Esophagus muscularis mucosa (tissue), 4 donors: ENCODE data around the gene HCK. TPM values are rescaled to one million over a fixed set of nuclear protein-coding genes. Genes with fewer than 3 reads are reported as not detected.

Experiments
- DNase-seq: peaks from one replicate; pipeline ENCODE4 v3.0.0-alpha.2; 2017; ENCODE audit errors: extremely low spot score
- H3K27ac ChIP-seq, 4 donors: fragments of 200-600 bp; sonication (generic); replicated peaks in 1 of 4; 1 replicate in 3 of 4; 2 replicates in 1 of 4; pipeline ENCODE4 v1.5.1; 2016 to 2019; ENCODE audit warnings: mild to moderate bottlenecking in 1 of 4
- H3K27me3 ChIP-seq, 4 donors: fragments of 200-600 bp; sonication (generic); one replicate each; pipeline versions ENCODE4 v1.5.1 to v1.6.0; 2016 to 2019
- H3K36me3 ChIP-seq, 4 donors: fragments of 200-600 bp; sonication (generic); one replicate each; pipeline ENCODE4 v1.5.1; 2016 to 2019
- H3K4me1 ChIP-seq, 4 donors: fragments of 200-600 bp; sonication (generic); one replicate each; pipeline ENCODE4 v1.5.1; 2016 to 2019
- H3K4me3 ChIP-seq, 4 donors: fragments of 200-600 bp; sonication (generic); 1 replicate in 2 of 4; 2 replicates in 2 of 4; pipeline ENCODE4 v1.5.1; 2016 to 2019; ENCODE audit warnings: mild to moderate bottlenecking in 4 of 4, moderate library complexity in 1 of 4
- H3K9me3 ChIP-seq, 4 donors: fragments of 200-600 bp; sonication (generic); 1 replicate in 3 of 4; 2 replicates in 1 of 4; pipeline ENCODE4 v1.5.1; 2016 to 2019
- EP300 ChIP-seq: sonication (generic); formaldehyde crosslinking; IDR thresholded peaks from one replicate; pipeline ENCODE4 v1.6.1; 2017; ENCODE audit warnings: antibody characterized with exemption
- POLR2A ChIP-seq: fragments of 450-650 bp; IDR thresholded peaks from one replicate; pipeline ENCODE4 v1.6.1; 2017; ENCODE audit warnings: antibody characterized with exemption, moderate library complexity, mild to moderate bottlenecking, low read depth
- POLR2AphosphoS5 ChIP-seq, 2 donors: sonication (generic); formaldehyde crosslinking; IDR thresholded peaks; one replicate each; pipeline ENCODE4 v1.6.1; 2017; ENCODE audit warnings: antibody characterized with exemption in 2 of 2
- WGBS: methylation state at CpG from one replicate; pipeline ENCODE4 v1.1.5; 2018; 5-methylcytosine and 5-hydroxymethylcytosine counted together
- intact Hi-C: fragments of 100-400 bp; cut with DNase I; formaldehyde crosslinking; loops from one replicate; pipeline ENCODE4 v1.15.1; 2023
- total RNA-seq, 4 donors: library from RNA; depleted of rRNA; stranded (reverse); fragments of >200 nt; gene quantifications; one replicate each; pipeline versions ENCODE4 v1.1.0 to v1.2.1, GENCODE V29; 2016
- TF ChIP-seq, protein P1 (sequence below), 3 experiments: fragments of 200-600 bp in 2 of 3; fragments of 450-650 bp in 1 of 3; sonication (generic) in 2 of 3; IDR thresholded peaks; one replicate each; pipeline ENCODE4 v1.5.1; 2017 to 2019; ENCODE audit warnings: antibody characterized with exemption in 3 of 3, mild to moderate bottlenecking in 2 of 3, moderate library complexity in 1 of 3

HCK gene
- 10 to 100 TPM in 2 of 4 donors, 1 to 10 TPM in 2; 7.8 to 36.6 (median 11.4) TPM for total RNA-seq

DNA sequence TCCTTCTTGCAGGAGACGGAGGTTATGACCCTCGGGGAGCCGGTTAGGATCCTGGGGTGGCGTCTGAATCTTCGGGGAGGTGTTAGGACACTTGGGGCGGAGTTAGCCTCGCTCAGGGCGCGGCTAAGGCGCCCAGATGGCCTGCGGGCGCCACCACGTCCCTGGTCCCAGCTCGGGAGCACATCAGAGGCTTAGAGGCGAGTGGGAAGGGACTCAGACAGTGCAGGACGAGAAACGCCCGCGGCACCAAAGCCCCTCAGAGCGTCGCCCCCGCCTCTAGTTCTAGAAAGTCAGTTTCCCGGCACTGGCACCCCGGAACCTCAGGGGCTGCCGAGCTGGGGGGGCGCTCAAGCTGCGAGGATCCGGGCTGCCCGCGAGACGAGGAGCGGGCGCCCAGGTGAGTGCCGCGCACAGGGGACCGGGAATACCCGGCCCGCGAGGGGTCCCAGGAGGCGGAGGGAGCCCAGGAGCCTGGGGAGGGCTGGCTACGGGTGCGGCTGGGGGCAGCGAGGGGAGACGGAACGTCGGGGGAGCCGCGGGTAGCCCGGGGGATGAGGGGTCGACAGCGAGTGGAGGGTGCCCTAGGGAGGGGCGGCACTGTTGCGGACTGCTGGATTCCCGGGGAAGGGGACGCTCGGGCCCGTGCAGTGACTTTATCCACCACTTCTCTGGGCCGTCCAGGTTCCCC, at the start of gene HCK:
HCK (plus strand) TSS at position 153 of the 688 bp plus-strand sequence.
- Histone ChIP-seq H3K27ac (peak within 1 kb of the TSS in 3 of 4 donors; percentile 67 to 71 (median 70)), H3K4me1 (peaks cover 9 to 22% (median 15%) of the 10 kb centered on the region in 4 donors), H3K36me3 (no peaks in the 10 kb centered on the region), H3K9me3 (no peaks in the 10 kb centered on the region), H3K27me3 (peaks cover 0 to 92% (median 22%) of the 10 kb centered on the region in 4 donors), H3K4me3 (peak within 1 kb of the TSS; percentile 40 to 53 (median 42))
- DNase-seq = no peak
- TF ChIP-seq, protein P1, sequence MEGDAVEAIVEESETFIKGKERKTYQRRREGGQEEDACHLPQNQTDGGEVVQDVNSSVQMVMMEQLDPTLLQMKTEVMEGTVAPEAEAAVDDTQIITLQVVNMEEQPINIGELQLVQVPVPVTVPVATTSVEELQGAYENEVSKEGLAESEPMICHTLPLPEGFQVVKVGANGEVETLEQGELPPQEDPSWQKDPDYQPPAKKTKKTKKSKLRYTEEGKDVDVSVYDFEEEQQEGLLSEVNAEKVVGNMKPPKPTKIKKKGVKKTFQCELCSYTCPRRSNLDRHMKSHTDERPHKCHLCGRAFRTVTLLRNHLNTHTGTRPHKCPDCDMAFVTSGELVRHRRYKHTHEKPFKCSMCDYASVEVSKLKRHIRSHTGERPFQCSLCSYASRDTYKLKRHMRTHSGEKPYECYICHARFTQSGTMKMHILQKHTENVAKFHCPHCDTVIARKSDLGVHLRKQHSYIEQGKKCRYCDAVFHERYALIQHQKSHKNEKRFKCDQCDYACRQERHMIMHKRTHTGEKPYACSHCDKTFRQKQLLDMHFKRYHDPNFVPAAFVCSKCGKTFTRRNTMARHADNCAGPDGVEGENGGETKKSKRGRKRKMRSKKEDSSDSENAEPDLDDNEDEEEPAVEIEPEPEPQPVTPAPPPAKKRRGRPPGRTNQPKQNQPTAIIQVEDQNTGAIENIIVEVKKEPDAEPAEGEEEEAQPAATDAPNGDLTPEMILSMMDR (IDR thresholded peaks at IDR 0.05) = no peak
- TF ChIP-seq POLR2A (no peak), POLR2AphosphoS5 (IDR thresholded peaks at IDR 0.05) (peak in 1 of 2 donors; percentile 12)
- WGBS = 0% methylated on average over 17 of the region's 58 CpGs
- intact Hi-C loops = no loop called here

DNA sequence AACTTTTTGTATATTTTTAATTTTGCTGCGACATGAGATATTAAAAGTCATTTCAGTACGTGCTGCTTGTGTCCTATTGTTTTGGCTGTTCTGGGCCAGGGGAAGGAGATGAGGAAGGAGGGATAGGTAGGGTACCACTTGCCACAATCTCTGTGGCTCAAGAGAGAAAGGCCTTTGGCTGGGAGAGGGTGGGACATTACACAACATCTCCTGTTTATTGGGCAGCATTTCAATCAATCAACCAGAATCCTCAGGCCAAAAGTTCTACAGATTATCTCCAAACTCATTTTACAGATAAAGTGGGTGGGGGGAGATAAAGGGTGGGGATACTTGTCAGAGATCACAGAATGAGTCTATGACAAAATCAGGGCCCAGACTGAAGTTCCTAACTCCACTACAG, 48.7 kb upstream of the HCK start:
- TF ChIP-seq POLR2AphosphoS5 (IDR thresholded peaks at IDR 0.05) = no peak
- Histone ChIP-seq H3K27ac (no peak overlapping the region), H3K27me3 (peaks cover 0 to 22% (median 0%) of the 10 kb centered on the region in 4 donors), H3K4me1 (peaks cover 0 to 19% (median 8%) of the 10 kb centered on the region in 4 donors), H3K9me3 (no peaks in the 10 kb centered on the region), H3K36me3 (no peaks in the 10 kb centered on the region), H3K4me3 (no peak overlapping the region)
- intact Hi-C loops = no loop called here
- DNase-seq = no peak
- 80% methylated on average over 2 of the region's 2 CpGs for WGBS

DNA sequence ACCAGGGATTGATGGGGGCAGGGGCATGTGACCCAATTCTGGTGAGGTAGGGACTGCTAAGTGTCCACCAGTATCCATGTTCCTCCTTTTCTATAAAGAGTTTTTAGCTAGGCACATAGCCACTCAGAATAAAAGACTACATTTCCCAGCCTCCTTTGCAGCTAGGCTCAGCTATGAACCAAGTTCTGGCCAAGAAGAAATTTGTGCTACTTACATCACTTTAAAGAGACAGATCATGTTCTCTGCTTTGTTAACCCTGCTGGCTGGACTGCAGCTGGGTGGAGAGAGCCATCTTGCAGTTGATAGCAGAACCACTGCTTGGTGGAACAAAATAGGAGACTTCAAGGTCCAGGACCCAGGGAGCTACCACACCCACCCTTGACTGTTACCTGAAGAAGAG, 47.1 kb upstream of the HCK start:
- Histone ChIP-seq H3K4me1 (peaks cover 0 to 32% (median 8%) of the 10 kb centered on the region in 4 donors), H3K27ac (no peak overlapping the region), H3K9me3 (no peaks in the 10 kb centered on the region), H3K4me3 (no peak overlapping the region), H3K36me3 (no peaks in the 10 kb centered on the region), H3K27me3 (peaks cover 0 to 14% (median 0%) of the 10 kb centered on the region in 4 donors)
- DNase-seq = no peak
- intact Hi-C loops = no loop called here
- no peak for TF ChIP-seq POLR2A
- TF ChIP-seq EP300 = no peak
- no peak for TF ChIP-seq POLR2AphosphoS5 (IDR thresholded peaks at IDR 0.05)
- TF ChIP-seq, protein P1 (IDR thresholded peaks at IDR 0.05) = no peak

DNA sequence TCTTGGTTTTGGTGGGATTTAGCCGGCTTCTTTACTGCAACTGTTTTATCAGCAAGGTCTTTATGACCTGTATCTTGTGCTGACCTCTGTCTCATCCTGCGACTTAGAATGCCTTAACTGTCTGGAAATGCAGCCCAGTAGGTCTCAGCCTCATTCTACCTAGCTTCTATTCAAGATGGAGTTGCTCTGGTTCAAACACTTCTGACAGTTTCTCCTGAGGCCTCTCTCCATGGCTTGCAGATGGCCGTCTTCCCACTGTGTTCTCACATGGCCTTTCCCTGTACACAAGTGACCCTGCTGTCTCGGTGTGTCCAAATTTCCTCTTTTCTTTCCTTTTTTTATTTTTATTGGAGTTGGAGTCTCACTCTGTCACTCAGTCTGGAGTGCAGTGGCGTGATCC, 46.0 kb upstream of the HCK start:
- TF ChIP-seq, protein P1 (IDR thresholded peaks at IDR 0.05) = no peak
- TF ChIP-seq POLR2A (no peak), EP300 (no peak), POLR2AphosphoS5 (IDR thresholded peaks at IDR 0.05) (no peak)
- peaks cover 0 to 32% (median 8%) of the 10 kb centered on the region in 4 donors for H3K4me1 ChIP-seq
- DNase-seq = no peak
- intact Hi-C loops = no loop called here
- H3K36me3 ChIP-seq = no peaks in the 10 kb centered on the region
- H3K27me3 ChIP-seq = peaks cover 0 to 23% (median 0%) of the 10 kb centered on the region in 4 donors
- H3K27ac ChIP-seq = peak overlapping the region in 1 of 4 donors; percentile 5
- H3K9me3 ChIP-seq = no peaks in the 10 kb centered on the region
- H3K4me3 ChIP-seq = no peak overlapping the region
- WGBS = 91% methylated on average over 5 of the region's 5 CpGs

DNA sequence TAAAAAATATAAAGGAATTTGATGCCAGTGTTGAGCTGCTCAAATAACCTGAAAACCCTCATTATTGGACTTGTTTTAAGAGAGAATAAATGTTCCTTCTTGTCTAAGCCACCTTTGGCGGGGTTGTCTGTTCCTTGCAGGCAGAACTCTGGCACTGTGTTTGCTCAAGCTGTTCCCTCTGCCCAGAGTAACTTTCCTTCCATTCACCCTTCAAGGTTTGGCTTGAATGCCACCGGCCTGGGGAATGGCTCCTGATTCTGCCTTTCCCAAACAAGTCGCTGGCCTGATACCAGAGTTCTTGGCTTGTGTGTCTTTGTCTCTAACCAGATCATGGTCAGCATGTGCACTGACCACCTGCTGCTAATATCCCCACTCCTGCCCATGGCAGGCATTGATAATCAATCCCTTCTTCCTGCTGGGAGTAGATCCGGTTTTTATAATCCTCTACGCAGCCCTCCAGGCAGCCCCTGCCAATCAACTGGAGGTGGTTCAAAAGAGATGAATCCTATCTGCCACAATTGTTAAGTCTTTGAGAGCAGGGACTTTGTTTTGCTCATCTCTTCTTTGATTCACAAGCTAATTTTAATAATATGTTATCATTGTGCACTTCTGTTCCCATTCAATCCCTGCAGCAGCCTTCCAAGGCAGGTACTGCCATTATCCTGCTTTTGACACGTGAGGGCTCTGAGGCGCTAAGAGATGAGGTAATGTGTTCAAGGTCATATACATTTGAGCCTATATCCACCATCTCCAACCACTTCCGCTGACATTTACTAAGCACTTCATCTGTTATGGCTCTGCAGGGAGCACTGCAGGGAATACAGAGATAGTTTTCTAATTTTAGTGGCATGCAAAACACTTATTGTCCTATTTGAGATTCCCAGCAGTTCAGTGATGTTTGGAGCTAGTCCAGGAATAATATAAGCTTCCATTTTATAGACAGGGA, 44.9 kb upstream of the HCK start:
- WGBS = 65% methylated on average over 8 of the region's 8 CpGs
- H3K4me3 ChIP-seq = no peak overlapping the region
- peak overlapping the region in 2 of 4 donors; percentile 45 to 54 for H3K27ac ChIP-seq
- intact Hi-C loops = no loop called here
- H3K4me1 ChIP-seq = peaks cover 0 to 32% (median 8%) of the 10 kb centered on the region in 4 donors
- H3K36me3 ChIP-seq = no peaks in the 10 kb centered on the region
- H3K27me3 ChIP-seq = peaks cover 0 to 34% (median 0%) of the 10 kb centered on the region in 4 donors
- H3K9me3 ChIP-seq = no peaks in the 10 kb centered on the region
- DNase-seq = no peak
- TF ChIP-seq POLR2AphosphoS5 (IDR thresholded peaks at IDR 0.05) = no peak
- TF ChIP-seq POLR2A = no peak
- TF ChIP-seq, protein P1 (IDR thresholded peaks at IDR 0.05) = no peak
- TF ChIP-seq EP300 = no peak
